Measurements from ENCODE around the gene BEND5. TPM values are rescaled to one million over a fixed set of nuclear protein-coding genes. Genes with fewer than 3 reads are reported as not detected.
A peak's percentile ranks its signal among the peaks of the same experiment; 100 is the strongest.

The BEND5 gene
- polyA plus RNA-seq, 3 donors: 0.13 TPM; not detected in 2

GRCh38 chr1:48735796-48736195 is 40.9 kb downstream of the BEND5 start:
- Mint-ChIP-seq H3K27me3 (ENCODE audit: low read depth in 3 of 3) (no peaks in the 10 kb centered on the region), H3K4me1 (peaks cover 2% of the 10 kb centered on the region), H3K9me3 (no peaks in the 10 kb centered on the region), H3K27ac (no peak overlapping the region), H3K36me3 (peaks cover 9 to 18% of the 10 kb centered on the region in 2 donors), H3K4me3 (no peak overlapping the region)
- DNase-seq: no peak
- no peak overlapping the region for H3K4me3 ChIP-seq (replicated peaks in 1 of 3; ENCODE audit: low read depth in 2 of 3, low read length in 3 of 3)
- H3K4me1 ChIP-seq (ENCODE audit: control insufficient read depth in 1 of 2, insufficient read depth in 2 of 2, low read length in 2 of 2): no peaks in the 10 kb centered on the region
- no peak overlapping the region for H3K9ac ChIP-seq (ENCODE audit: insufficient read depth, low read length, poor library complexity, severe bottlenecking)
- H3K27ac ChIP-seq (ENCODE audit: low read depth in 1 of 2, low read length in 2 of 2): no peak overlapping the region
- no peaks in the 10 kb centered on the region for H3K79me2 ChIP-seq (ENCODE audit: insufficient read depth, low read length)
- TF ChIP-seq CTCF (IDR thresholded peaks at IDR 0.05): no peak
- H2AFZ ChIP-seq (ENCODE audit: insufficient read depth, low read depth, low read length, poor library complexity, severe bottlenecking): no peak overlapping the region
- intact Hi-C loops (cut with micrococcal nuclease): no loop called here
- 100% methylated on average over 1 of the region's 6 CpGs for WGBS (ENCODE audit: insufficient coverage)
- H3K9me3 ChIP-seq (replicated peaks in 1 of 2; ENCODE audit: control insufficient read depth in 1 of 2, insufficient read depth in 1 of 2, low read length in 2 of 2): no peaks in the 10 kb centered on the region
- H4K20me1 ChIP-seq (ENCODE audit: insufficient read depth, low read length): no peaks in the 10 kb centered on the region
- no peak overlapping the region for H3K4me2 ChIP-seq (replicated peaks; ENCODE audit: extremely low read depth, low read length, poor library complexity, severe bottlenecking)
- H3K27me3 ChIP-seq (ENCODE audit: control insufficient read depth in 2 of 2, insufficient read depth in 2 of 2, low read length in 2 of 2): no peaks in the 10 kb centered on the region
- H3K36me3 ChIP-seq (replicated peaks in 1 of 2; ENCODE audit: control insufficient read depth in 1 of 2, insufficient read depth in 2 of 2, low read length in 2 of 2): no peaks in the 10 kb centered on the region

GRCh38 chr1:48730164-48730910 is 46.4 kb downstream of the BEND5 start:
- H3K4me3 Mint-ChIP-seq: no peak overlapping the region
- Histone ChIP-seq H3K4me3 (replicated peaks in 1 of 3; ENCODE audit: low read depth in 2 of 3, low read length in 3 of 3) (no peak overlapping the region), H3K9me3 (replicated peaks in 1 of 2; ENCODE audit: control insufficient read depth in 1 of 2, insufficient read depth in 1 of 2, low read length in 2 of 2) (no peaks in the 10 kb centered on the region), H3K79me2 (ENCODE audit: insufficient read depth, low read length) (no peaks in the 10 kb centered on the region), H2AFZ (ENCODE audit: insufficient read depth, low read depth, low read length, poor library complexity, severe bottlenecking) (no peak overlapping the region), H3K27ac (ENCODE audit: low read depth in 1 of 2, low read length in 2 of 2) (no peak overlapping the region), H3K27me3 (ENCODE audit: control insufficient read depth in 2 of 2, insufficient read depth in 2 of 2, low read length in 2 of 2) (no peaks in the 10 kb centered on the region), H3K9ac (ENCODE audit: insufficient read depth, low read length, poor library complexity, severe bottlenecking) (no peak overlapping the region), H3K36me3 (replicated peaks in 1 of 2; ENCODE audit: control insufficient read depth in 1 of 2, insufficient read depth in 2 of 2, low read length in 2 of 2) (no peaks in the 10 kb centered on the region), H4K20me1 (ENCODE audit: insufficient read depth, low read length) (no peaks in the 10 kb centered on the region), H3K4me1 (ENCODE audit: control insufficient read depth in 1 of 2, insufficient read depth in 2 of 2, low read length in 2 of 2) (no peaks in the 10 kb centered on the region), H3K4me2 (replicated peaks; ENCODE audit: extremely low read depth, low read length, poor library complexity, severe bottlenecking) (no peak overlapping the region)
- H3K27ac Mint-ChIP-seq: peak overlapping the region in 1 of 7 donors; percentile 0
- no peaks in the 10 kb centered on the region for H3K4me1 Mint-ChIP-seq
- 100% methylated on average over 1 of the region's 10 CpGs for WGBS (ENCODE audit: insufficient coverage)
- DNase-seq: no peak
- peaks cover 8 to 9% of the 10 kb centered on the region in 2 donors for H3K36me3 Mint-ChIP-seq
- no peaks in the 10 kb centered on the region for H3K9me3 Mint-ChIP-seq
- TF ChIP-seq CTCF (IDR thresholded peaks at IDR 0.05): no peak
- intact Hi-C loops (cut with micrococcal nuclease): no loop called here
- peaks cover 0 to 1% (median 0%) of the 10 kb centered on the region in 3 donors for H3K27me3 Mint-ChIP-seq (ENCODE audit: low read depth in 3 of 3)

Data from CD14-positive monocyte (primary cell).